ENCODE results near the gene PLOD1.
A peak's percentile ranks its signal among the peaks of the same experiment; 100 is the strongest.
"Not testable (repeated sequence)": the region's sequence is repeated elsewhere in the genome, so short reads cannot be mapped to it uniquely, and the experiment has no call there.

The PLOD1 gene

GRCh38 chr1:11901446-11901845 lies 33.1 kb upstream of the PLOD1 start:
- H3K9me3 ChIP-seq (ENCODE audit: control insufficient read depth, insufficient read depth, low read length); H3K27me3 ChIP-seq (ENCODE audit: control insufficient read depth, insufficient read depth, low read length); H3K4me1 ChIP-seq (ENCODE audit: control insufficient read depth, insufficient read depth, low read length); H3K4me3 ChIP-seq (ENCODE audit: low read depth, low read length); H3K9ac ChIP-seq (ENCODE audit: low read depth, low read length); H3K36me3 ChIP-seq (ENCODE audit: control insufficient read depth, insufficient read depth, low read length): not testable (repeated sequence)

DNA sequence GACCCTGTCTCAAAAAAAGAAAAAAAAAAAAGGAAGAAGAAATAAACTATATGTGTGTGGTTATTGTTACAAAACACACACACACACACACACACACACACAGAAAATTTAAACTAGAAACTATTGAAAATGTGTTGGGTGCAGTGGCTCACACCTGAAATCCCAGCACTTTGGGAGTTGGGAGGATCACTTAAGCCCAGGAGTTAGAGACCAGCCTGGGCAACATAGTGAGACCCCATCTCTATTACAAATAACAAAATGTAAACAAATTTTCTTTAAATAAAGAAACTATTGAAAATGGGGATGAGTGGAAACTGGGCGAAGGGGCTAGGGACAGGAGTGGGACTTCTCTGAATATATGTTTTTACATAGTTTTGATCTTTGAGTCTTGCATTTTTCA lies 31.3 kb upstream of the PLOD1 start:
- Histone ChIP-seq H3K9me3 (ENCODE audit: control insufficient read depth, insufficient read depth, low read length) (no peaks in the 10 kb centered on the region), H3K36me3 (ENCODE audit: control insufficient read depth, insufficient read depth, low read length) (no peaks in the 10 kb centered on the region), H3K4me1 (ENCODE audit: control insufficient read depth, insufficient read depth, low read length) (peaks cover 6% of the 10 kb centered on the region), H3K27me3 (ENCODE audit: control insufficient read depth, insufficient read depth, low read length) (peaks cover 5% of the 10 kb centered on the region), H3K4me3 (ENCODE audit: low read depth, low read length) (no peak overlapping the region), H3K9ac (ENCODE audit: low read depth, low read length) (no peak overlapping the region)

GRCh38 chr1:11904156-11904555 lies 30.4 kb upstream of the PLOD1 start:
- not testable (repeated sequence) for H3K4me1 ChIP-seq (ENCODE audit: control insufficient read depth, insufficient read depth, low read length); H3K4me3 ChIP-seq (ENCODE audit: low read depth, low read length); H3K9me3 ChIP-seq (ENCODE audit: control insufficient read depth, insufficient read depth, low read length); H3K36me3 ChIP-seq (ENCODE audit: control insufficient read depth, insufficient read depth, low read length); H3K9ac ChIP-seq (ENCODE audit: low read depth, low read length); H3K27me3 ChIP-seq (ENCODE audit: control insufficient read depth, insufficient read depth, low read length)

DNA sequence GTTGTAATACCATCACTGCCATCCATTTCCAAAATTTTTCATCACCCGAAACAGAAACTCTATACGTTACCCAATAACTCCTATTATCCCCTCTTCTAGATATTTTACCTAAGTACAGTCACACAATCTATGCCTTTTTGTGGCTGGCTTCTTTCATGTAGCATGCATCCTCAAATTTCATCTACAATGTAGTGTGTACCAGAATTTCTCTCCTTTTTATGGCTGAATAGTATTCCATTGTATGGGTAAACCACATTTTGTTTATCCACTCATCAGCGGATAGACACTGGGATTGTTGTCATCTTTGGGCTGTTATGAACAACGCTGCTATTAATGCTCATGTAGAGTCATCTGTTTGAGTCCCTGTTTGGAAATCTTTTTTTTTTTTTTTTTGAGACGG lies 29.5 kb upstream of the PLOD1 start:
- Histone ChIP-seq H3K4me1 (ENCODE audit: control insufficient read depth, insufficient read depth, low read length) (peaks cover 5% of the 10 kb centered on the region), H3K9ac (ENCODE audit: low read depth, low read length) (no peak overlapping the region), H3K4me3 (ENCODE audit: low read depth, low read length) (no peak overlapping the region), H3K27me3 (ENCODE audit: control insufficient read depth, insufficient read depth, low read length) (no peaks in the 10 kb centered on the region), H3K36me3 (ENCODE audit: control insufficient read depth, insufficient read depth, low read length) (no peaks in the 10 kb centered on the region), H3K9me3 (ENCODE audit: control insufficient read depth, insufficient read depth, low read length) (no peaks in the 10 kb centered on the region)

- Histone ChIP-seq H3K27me3 (ENCODE audit: control insufficient read depth, insufficient read depth, low read length) (no peaks in the 10 kb centered on the region), H3K9me3 (ENCODE audit: control insufficient read depth, insufficient read depth, low read length) (no peaks in the 10 kb centered on the region), H3K36me3 (ENCODE audit: control insufficient read depth, insufficient read depth, low read length) (no peaks in the 10 kb centered on the region), H3K9ac (ENCODE audit: low read depth, low read length) (no peak overlapping the region), H3K4me3 (ENCODE audit: low read depth, low read length) (no peak overlapping the region), H3K4me1 (ENCODE audit: control insufficient read depth, insufficient read depth, low read length) (peaks cover 7% of the 10 kb centered on the region)
Observed at GRCh38 chr1:11906870-11907269, 27.6 kb upstream of the PLOD1 start.

DNA sequence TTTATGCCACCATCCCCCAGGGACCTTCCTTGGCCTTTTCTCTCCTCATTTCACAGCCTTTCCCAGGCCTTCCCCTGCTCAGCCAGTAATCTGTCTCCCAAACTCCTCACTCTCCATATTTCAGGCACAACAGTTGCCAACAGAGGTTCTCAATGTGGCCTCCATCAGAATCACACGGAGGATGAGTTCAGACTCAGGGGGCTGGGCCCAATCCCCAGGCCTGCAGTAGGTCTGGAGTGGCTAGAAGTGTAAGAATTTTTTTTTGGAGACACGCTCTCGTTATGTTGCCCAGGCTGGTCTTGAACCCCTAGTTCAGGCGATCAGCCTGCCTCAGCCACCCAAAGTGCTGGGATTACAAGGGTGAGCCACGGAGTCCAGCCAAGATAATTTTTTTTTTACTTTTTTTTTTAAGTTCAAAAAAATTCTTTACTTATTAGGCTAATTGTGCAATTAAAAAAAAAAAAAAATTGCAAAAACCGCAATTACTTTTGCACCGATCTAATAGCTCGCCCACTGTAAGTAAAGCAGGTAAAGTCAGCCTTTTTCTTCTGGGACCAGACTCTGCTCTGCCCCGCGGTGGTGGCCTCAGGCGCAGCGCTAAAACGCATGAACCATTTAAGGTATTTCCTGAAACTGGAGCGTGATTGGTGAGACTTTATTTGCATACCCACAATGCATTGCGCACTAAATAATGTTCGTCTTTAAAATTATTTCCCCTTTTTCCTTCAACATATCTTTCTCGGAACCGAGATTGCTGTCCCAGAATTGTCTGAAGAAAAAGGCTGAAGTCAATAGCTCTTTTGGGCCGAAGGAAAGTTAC lies 27.0 kb upstream of the PLOD1 start:
- peak overlapping the region; percentile 91 for H3K9ac ChIP-seq (ENCODE audit: low read depth, low read length)
- H3K36me3 ChIP-seq (ENCODE audit: control insufficient read depth, insufficient read depth, low read length), result no peaks in the 10 kb centered on the region
- H3K27me3 ChIP-seq (ENCODE audit: control insufficient read depth, insufficient read depth, low read length), result no peaks in the 10 kb centered on the region
- peaks cover 7% of the 10 kb centered on the region for H3K4me1 ChIP-seq (ENCODE audit: control insufficient read depth, insufficient read depth, low read length)
- no peaks in the 10 kb centered on the region for H3K9me3 ChIP-seq (ENCODE audit: control insufficient read depth, insufficient read depth, low read length)
- no peak overlapping the region for H3K4me3 ChIP-seq (ENCODE audit: low read depth, low read length)

- no peaks in the 10 kb centered on the region for H3K27me3 ChIP-seq (ENCODE audit: control insufficient read depth, insufficient read depth, low read length)
- H3K9me3 ChIP-seq (ENCODE audit: control insufficient read depth, insufficient read depth, low read length), result no peaks in the 10 kb centered on the region
- no peaks in the 10 kb centered on the region for H3K36me3 ChIP-seq (ENCODE audit: control insufficient read depth, insufficient read depth, low read length)
- H3K9ac ChIP-seq (ENCODE audit: low read depth, low read length), result peak overlapping the region; percentile 91
- peaks cover 7% of the 10 kb centered on the region for H3K4me1 ChIP-seq (ENCODE audit: control insufficient read depth, insufficient read depth, low read length)
- peak overlapping the region; percentile 47 for H3K4me3 ChIP-seq (ENCODE audit: low read depth, low read length)
Observed at GRCh38 chr1:11908095-11908675, 26.3 kb upstream of the PLOD1 start.

DNA sequence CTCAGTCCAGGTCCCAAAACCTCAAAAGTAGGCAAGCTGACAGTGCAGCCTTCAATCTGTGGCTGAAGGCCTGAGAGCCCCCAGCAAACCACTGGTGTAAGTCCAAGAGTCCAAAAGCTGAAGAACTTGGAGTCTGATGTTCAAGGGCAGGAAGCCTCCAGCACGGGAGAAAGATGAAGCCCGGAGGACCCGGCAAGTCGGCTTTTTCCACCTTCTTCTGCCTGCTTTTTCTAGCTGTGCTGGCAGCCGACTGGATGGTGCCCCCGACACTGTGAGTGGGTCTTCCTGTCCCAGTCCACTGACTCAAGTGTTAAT lies 23.6 kb upstream of the PLOD1 start:
- H3K4me1 ChIP-seq (ENCODE audit: control insufficient read depth, insufficient read depth, low read length), result peaks cover 10% of the 10 kb centered on the region
- H3K9ac ChIP-seq (ENCODE audit: low read depth, low read length); H3K27me3 ChIP-seq (ENCODE audit: control insufficient read depth, insufficient read depth, low read length); H3K4me3 ChIP-seq (ENCODE audit: low read depth, low read length); H3K9me3 ChIP-seq (ENCODE audit: control insufficient read depth, insufficient read depth, low read length); H3K36me3 ChIP-seq (ENCODE audit: control insufficient read depth, insufficient read depth, low read length): not testable (repeated sequence)

DNA sequence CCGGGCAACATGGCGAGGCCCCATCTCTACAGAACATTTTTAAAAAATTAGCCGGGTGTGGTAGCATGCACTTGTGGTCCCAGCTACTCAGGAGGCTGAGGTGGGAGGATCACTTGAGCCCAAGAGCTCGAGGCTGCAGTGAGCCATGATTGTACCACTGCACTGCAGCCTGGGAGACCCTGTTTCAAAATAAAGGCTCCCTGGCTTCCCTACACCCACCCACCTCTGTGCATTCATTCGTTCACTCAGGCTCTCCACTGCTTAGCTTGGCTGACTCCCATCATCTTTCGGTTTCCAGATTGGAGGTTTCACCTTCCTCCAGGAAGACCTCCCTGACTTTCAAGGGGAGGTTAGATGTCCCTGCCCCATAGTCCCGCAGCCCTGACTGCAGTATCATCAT lies 22.5 kb upstream of the PLOD1 start:
- Histone ChIP-seq H3K36me3 (ENCODE audit: control insufficient read depth, insufficient read depth, low read length) (no peaks in the 10 kb centered on the region), H3K9ac (ENCODE audit: low read depth, low read length) (no peak overlapping the region), H3K4me1 (ENCODE audit: control insufficient read depth, insufficient read depth, low read length) (peaks cover 10% of the 10 kb centered on the region), H3K9me3 (ENCODE audit: control insufficient read depth, insufficient read depth, low read length) (no peaks in the 10 kb centered on the region), H3K27me3 (ENCODE audit: control insufficient read depth, insufficient read depth, low read length) (no peaks in the 10 kb centered on the region), H3K4me3 (ENCODE audit: low read depth, low read length) (no peak overlapping the region)

DNA sequence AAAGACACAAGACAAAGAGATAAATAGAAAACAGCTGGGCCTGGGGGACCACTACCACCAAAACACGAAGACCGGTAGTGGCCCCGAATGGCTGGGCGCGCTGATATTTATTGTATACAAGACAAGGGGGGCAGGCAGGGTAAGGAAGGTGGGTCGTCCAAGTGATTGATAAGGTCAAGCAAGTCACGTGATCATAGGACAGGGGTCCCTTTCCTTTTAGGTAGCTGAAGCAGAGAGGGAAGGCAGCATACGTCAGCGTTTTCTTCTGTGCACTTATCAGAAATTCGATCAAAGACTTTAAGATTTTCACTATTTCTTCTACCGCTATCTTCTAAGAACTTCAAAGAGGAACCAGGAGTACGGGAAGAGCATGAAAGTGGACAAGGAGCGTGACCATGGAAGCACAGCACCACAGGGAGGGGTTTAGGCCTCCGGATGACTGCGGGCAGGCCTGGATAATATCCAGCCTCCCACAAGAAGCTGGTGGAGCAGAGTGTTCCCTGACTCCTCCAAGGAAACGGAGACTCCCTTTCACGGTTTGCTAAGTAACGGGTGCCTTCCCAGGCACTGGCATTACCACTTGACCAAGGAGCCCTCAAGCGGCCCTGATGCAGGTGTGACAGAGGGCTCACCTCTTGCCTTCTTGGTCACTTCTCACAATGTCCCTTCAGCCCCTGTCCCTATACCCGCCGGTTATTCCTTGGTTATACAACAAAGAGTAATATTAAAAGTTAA lies 21.9 kb upstream of the PLOD1 start:
- H3K9me3 ChIP-seq (ENCODE audit: control insufficient read depth, insufficient read depth, low read length); H3K36me3 ChIP-seq (ENCODE audit: control insufficient read depth, insufficient read depth, low read length); H3K27me3 ChIP-seq (ENCODE audit: control insufficient read depth, insufficient read depth, low read length); H3K4me1 ChIP-seq (ENCODE audit: control insufficient read depth, insufficient read depth, low read length); H3K4me3 ChIP-seq (ENCODE audit: low read depth, low read length); H3K9ac ChIP-seq (ENCODE audit: low read depth, low read length): not testable (repeated sequence)

GRCh38 chr1:11913291-11913690 lies 21.2 kb upstream of the PLOD1 start:
- Histone ChIP-seq H3K36me3 (ENCODE audit: control insufficient read depth, insufficient read depth, low read length) (peaks cover 3% of the 10 kb centered on the region), H3K27me3 (ENCODE audit: control insufficient read depth, insufficient read depth, low read length) (no peaks in the 10 kb centered on the region), H3K4me3 (ENCODE audit: low read depth, low read length) (no peak overlapping the region), H3K4me1 (ENCODE audit: control insufficient read depth, insufficient read depth, low read length) (peaks cover 7% of the 10 kb centered on the region), H3K9ac (ENCODE audit: low read depth, low read length) (no peak overlapping the region), H3K9me3 (ENCODE audit: control insufficient read depth, insufficient read depth, low read length) (no peaks in the 10 kb centered on the region)

DNA sequence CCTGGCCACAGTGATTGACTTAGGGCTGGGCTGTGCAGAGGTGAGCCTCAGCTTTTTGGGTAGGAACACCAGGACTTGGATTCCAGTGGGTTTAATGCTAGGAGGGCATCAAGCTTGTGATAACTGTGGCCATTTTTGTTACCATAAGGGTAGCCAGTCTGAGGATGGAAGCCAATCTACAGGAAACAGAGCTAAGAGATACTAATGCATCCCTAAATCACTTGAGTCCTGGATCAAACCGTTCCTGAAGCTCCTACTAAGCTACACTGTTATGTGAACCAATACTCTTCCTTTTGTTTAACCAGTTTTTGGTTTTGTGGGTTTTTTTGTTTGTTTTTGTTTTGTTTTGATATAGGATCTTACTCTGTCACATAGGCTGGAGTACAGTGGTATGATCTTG lies 20.5 kb upstream of the PLOD1 start:
- H3K9ac ChIP-seq (ENCODE audit: low read depth, low read length), result no peak overlapping the region
- peaks cover 7% of the 10 kb centered on the region for H3K4me1 ChIP-seq (ENCODE audit: control insufficient read depth, insufficient read depth, low read length)
- no peak overlapping the region for H3K4me3 ChIP-seq (ENCODE audit: low read depth, low read length)
- no peaks in the 10 kb centered on the region for H3K27me3 ChIP-seq (ENCODE audit: control insufficient read depth, insufficient read depth, low read length)
- peaks cover 6% of the 10 kb centered on the region for H3K36me3 ChIP-seq (ENCODE audit: control insufficient read depth, insufficient read depth, low read length)
- no peaks in the 10 kb centered on the region for H3K9me3 ChIP-seq (ENCODE audit: control insufficient read depth, insufficient read depth, low read length)

Data from iPS-15b (cell line).